ENCODE measurements around the gene TYMS. TPM values are rescaled to one million over a fixed set of nuclear protein-coding genes. Genes with fewer than 3 reads are reported as not detected.
"Not testable (repeated sequence)": the region's sequence is repeated elsewhere in the genome, so short reads cannot be mapped to it uniquely, and the experiment has no call there.

Gene TYMS
- total RNA-seq, 1 experiment from 2014 or later, result 72.3 TPM

- no peak for DNase-seq (ENCODE audit: low read depth)
Observed at GRCh38 chr18:677145-677544, 19.7 kb downstream of the TYMS start.

DNA sequence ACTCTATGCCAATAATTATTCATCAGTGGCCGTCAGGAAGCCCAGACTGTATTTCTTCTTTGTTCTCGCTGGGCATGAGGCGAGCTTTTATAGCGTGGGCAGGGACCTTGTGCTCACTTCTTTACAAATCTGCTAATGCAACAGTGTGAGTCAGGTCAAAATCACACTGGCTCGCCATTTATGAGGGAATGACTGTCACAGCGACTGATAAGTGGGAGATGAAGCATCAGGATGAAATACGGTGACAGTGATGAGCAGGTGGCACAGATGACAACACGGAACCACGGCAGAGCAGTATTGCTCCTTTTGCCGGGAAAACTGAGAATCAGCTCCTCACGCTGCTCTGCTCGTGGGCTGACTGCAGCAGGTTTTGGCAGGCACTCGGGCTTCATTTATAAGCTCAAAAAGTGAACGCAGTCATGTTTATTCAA lies 20.5 kb downstream of the TYMS start:
- DNase-seq (ENCODE audit: low read depth), result peak; percentile 20

- DNase-seq (ENCODE audit: low read depth), result no peak
Observed at GRCh38 chr18:678482-679182, 21.2 kb downstream of the TYMS start.

DNA sequence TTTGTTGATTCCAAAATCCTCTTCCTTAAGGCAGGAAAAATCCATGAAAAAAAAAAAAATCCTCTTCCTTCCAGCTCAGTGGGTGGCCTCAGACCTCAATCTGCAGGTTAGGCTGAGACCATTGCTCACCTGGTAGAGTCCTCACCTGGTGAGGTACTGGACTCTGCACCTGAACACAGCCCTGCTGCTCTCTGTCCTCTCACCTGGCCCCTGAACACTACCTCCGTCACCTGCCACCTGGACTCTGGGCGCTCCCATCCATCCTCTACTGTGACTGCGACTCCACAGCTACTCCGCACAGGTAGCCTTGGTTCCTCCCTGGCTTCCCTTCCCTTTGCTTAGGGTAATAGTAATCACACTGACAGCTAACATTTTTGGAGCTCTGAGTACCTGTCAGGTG lies 22.1 kb downstream of the TYMS start:
- no peak for DNase-seq (ENCODE audit: low read depth)

GRCh38 chr18:680392-680791 lies 22.9 kb downstream of the TYMS start:
- no peak for DNase-seq (ENCODE audit: low read depth)

DNA sequence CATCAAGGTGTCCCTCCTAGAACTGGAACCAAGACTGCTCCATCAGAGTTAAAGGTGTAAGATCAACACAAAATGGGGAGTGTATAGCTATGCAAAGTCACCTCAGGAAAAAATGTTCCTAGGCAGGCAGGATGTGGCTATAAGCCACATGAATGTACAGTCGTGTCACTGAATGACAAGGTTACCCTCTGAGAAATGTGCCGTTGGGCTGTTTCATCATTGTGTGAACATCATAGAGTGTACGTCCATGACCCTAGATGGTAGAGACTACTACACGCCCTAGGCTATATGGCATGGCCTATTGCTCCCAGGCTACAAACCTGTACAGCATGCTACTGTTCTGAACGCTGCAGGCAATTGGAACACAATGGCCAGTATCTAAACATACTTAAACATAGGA lies 24.5 kb downstream of the TYMS start:
- no peak for DNase-seq (ENCODE audit: low read depth)

DNA sequence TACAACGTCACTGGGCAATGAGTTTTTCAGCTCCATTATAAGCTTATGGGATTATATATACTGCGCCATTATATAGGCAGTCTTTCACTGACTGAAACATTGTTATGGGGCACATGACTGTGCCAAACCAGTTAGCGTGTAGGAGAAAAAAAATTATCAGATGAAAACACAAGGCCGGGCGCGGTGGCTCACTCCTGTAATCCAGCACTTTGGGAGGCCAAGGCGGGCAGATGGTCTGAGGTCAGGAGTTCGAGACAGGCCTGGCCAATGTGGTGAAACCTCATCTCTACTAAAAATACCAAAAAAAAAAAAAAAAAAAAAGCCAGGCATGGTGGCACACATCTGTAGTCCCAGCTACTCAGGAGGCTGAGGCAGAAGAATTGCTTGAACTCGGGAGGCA lies 25.0 kb downstream of the TYMS start:
- DNase-seq (ENCODE audit: low read depth), result not testable (repeated sequence)

DNA sequence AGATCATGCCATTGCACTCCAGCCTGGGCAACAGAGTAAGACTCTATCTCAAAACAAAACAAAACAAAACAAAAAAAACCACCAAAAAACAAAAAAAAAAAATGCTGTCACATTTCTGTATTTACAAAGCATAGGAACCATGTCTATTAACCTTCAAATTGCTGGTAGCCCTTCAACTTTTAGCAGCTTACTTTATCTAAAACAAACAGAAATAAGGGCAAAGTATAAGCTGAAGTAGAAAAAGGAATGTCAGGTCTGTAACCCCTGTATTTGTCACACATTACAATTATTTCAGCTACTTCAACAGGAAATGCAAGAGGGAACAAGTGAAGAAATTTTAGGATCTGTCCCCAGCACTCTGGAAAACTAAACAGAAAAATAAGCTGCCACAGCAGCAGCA lies 25.4 kb downstream of the TYMS start:
- no peak for DNase-seq (ENCODE audit: low read depth)

- no peak for DNase-seq (ENCODE audit: low read depth)
Observed at GRCh38 chr18:683531-683930, 26.1 kb downstream of the TYMS start.

- no peak for DNase-seq (ENCODE audit: low read depth)
Observed at GRCh38 chr18:685438-685837, 28.0 kb downstream of the TYMS start.

GRCh38 chr18:686339-687111 lies 29.1 kb downstream of the TYMS start:
- peak; percentile 73 for DNase-seq (ENCODE audit: low read depth)

DNA sequence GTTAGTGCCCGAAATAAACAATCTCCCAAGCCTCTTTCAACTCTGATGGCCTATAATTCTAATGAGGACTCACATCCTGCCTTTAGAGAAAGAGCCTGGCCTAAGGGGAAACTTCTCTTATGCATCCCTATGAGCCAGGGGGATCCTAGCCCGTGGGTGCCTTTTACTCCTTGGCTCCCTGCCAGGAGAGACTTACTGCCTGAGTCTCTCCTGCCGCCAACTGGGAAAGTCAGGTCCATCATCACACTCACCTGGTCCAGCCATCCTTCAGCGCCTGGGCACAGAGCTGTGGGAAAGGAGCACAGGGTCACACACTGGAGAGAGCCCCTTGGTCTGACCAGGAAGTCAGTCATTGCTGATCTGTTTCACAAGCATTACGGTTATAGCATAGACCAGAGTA lies 30.9 kb downstream of the TYMS start:
- no peak for DNase-seq (ENCODE audit: low read depth)

DNA sequence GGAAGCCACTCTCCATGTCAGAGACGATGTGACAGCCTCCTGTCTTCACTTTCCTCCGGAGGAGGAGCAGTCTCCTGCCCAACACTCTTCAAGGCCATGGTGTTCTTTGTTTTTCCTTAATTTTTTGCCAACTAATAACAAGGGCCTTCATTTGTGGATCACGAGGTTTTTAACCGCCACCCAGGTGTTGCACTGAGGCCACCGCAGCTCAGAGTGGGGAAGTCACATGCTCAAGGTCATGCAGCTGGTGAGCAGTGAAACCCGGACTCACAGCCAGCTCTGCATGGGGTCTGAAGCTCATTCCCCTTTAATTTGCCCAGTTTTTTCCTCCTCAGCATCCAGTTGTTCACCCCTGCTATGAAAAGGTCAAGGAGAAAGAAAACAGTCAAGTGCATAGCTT lies 35.4 kb downstream of the TYMS start:
- DNase-seq (ENCODE audit: low read depth), result no peak

DNA sequence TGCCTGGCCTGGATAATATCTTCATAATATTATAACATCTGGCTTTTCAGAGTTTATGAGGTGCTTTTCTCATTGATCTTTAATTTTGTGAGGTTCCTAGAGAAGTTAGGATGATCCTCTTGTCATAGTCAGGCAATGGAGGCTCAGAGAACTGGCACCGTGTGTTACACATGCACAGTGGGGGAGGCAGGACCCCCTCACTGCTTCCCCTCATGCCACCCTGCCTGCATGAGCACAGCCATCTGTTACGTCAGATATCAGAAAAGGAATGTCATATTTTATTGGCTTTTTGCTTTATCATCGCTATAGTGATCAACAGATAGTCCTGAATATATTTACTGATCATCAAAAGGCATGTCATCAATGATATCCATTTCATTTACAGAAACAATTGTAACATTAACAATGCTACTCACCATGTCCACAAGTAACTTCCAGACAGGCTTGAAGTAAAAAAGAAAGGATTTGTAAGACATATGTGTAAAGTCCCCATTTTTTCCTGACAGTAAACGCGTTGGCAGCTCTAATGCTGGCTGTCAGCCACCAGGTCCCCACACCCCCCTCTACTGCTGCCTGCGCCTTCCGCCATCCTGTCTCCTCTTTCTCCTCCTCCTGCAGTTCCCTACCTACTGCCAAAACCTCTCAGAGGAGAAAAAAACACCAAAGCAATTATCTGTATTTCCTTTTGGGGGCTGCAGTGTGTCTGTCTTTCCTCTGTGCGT lies 36.2 kb downstream of the TYMS start:
- DNase-seq (ENCODE audit: low read depth), result no peak

DNA sequence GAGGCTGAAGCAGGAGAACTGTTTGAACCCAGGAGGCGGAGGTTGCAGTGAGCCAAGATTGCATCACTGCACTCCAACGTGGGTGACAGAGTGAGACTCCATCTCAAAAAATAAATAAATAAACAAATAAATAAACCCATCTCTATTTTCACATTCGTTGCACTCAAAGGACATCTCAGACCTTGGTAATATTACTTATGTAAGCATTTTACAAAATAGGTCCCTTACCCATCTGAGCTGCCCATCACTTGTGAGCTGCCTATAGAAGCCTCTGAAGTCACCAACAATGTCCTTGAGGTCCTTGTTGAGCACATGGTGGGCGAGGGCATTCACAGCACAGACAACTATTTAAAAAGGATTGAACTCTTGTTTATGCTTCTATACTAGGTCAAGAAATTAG lies 39.6 kb downstream of the TYMS start:
- DNase-seq (ENCODE audit: low read depth), result no peak

- no peak for DNase-seq (ENCODE audit: low read depth)
Observed at GRCh38 chr18:697800-698199, 40.3 kb downstream of the TYMS start.

DNA sequence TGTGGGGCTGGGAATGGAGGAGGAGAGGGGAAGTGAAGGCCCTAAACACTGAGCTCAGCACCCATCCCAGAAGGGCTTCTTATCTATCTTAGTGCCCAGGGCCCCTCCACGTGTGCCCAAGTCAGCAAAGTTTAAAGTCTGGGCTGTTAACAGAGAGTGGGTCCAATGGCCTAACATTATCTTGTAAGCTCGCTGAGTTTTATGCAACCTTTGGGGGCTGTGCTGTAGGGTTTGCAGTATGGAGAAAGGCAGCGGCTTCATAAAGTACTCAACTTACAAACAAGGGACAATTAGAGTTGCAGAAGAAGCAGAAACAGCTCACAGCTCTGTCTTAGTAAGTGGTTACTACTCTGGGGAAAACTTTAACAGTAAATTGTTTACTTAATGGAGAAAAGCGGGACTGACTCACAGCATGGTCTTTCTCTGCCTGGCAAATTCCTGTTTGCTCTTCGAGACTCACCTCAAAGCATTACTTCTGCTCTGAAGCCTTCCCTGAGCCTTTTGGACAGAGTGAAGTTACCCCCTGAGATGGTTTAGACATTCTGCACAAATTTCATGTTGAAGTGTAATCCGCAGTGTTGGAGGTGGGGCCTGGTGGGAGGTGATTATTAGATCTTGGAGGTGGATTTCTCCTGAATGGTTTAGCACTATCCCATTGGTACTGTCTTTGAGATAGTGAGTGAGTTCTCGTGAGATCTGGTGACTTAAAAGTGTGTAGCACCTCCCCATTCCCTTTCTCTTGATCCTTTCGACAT lies 45.9 kb downstream of the TYMS start:
- DNase-seq (ENCODE audit: low read depth), result peak; percentile 72

- DNase-seq (ENCODE audit: low read depth), result no peak
Observed at GRCh38 chr18:706405-706804, 49.0 kb downstream of the TYMS start.

DNA sequence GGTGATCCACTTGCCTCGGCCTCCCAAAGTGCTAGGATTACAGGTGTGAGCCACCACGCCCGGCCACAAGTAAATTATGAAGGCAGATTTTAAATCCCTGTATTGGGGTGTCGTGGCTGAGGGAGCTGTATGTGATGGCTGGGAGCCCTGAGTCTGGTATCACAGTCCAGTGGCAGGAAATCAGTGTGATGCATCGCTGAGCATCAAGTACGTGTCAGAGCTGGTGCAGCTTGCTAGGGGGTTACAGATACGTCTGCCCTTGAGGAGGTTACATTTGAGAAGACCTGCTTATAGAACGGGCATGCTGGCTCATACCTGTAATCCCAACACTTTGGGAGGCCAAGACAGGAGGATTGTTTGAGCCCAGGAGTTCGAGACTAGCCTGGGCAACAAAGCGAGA lies 50.6 kb downstream of the TYMS start:
- DNase-seq (ENCODE audit: low read depth), result no peak

DNA sequence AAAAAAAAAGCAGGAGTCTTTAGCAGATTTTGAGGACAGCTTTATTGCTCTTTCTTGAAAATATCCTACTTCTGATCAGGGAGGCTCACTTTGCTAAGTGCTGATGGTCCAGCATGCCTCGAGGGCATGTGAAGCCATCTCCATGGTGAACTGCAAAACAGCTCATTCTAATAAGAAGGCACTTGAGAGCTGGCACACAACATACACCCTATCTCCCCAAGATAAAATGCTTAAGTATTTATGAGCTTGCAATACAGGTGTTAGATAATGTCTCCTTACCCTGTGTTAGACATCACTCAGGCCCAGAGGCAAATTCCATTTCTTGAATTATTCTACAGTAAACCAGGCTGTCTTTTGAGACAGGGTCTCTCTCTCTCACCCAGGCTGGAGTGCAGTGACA lies 52.3 kb downstream of the TYMS start:
- DNase-seq (ENCODE audit: low read depth), result no peak

GRCh38 chr18:710418-711300 lies 53.2 kb downstream of the TYMS start:
- no peak for DNase-seq (ENCODE audit: low read depth)
